GM21723 (cell line): ENCODE data around the gene RIMS4.

Experiments
- ATAC-seq: cut with Tn5 transposase; IDR thresholded peaks from one replicate; pipeline ENCODE4 v1.9.1; 2021; ENCODE audit warnings: mild to moderate bottlenecking, moderate library complexity; ENCODE audit not compliant: unreplicated experiment

The RIMS4 gene

DNA sequence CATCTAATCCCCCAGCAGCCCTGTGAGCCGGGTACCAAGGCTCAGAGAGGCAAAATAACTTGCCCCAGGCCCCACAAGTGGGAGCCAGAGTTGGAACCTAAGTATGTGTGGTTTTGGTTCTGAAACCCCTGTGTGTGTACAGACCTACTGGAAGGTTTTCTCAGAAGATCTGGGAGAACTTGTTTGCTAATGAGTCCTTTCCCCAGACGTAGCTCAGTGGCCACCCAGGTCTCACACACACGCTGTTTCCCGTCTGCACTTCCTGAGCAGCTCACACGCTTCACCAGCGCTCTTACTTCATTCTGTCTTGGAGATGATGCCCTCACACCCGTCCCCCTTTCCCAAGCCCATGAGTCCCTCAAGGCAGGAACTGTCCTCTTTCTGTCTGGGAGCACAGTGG lies 87.0 kb downstream of the RIMS4 start:
- ATAC-seq: no peak

DNA sequence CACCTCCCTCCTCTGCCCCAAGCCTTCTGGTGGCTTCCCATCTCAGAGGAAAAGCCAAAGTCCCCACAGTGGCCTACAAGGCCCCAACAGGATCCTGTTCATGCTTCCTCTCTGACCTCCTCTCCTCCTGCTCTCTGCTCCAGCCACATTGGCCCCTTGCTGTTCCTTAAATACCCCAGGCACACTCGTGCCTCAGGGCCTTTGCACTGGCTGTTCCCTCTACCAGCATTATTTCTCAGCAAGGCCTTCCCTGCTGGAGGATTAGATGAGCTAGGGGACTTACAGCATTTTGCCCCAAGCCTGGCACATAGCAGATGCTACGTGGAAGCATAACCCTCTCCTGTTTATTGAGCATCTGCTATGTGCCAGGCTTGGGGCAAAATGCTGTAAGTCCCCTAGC lies 87.4 kb downstream of the RIMS4 start:
- ATAC-seq: no peak

DNA sequence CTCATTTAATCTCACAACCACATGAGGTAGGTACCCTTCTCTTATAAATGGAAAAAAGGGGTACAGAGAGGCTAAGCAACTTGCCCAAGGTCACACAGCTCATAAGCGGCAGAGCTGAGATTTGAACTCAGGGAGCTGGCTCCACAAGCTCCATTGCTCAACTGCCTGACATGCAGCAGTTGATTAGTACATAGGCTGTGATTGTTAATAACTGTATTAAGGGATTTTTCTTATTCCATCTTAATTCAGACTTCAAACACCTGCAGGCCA lies 88.6 kb downstream of the RIMS4 start:
- ATAC-seq: no peak

DNA sequence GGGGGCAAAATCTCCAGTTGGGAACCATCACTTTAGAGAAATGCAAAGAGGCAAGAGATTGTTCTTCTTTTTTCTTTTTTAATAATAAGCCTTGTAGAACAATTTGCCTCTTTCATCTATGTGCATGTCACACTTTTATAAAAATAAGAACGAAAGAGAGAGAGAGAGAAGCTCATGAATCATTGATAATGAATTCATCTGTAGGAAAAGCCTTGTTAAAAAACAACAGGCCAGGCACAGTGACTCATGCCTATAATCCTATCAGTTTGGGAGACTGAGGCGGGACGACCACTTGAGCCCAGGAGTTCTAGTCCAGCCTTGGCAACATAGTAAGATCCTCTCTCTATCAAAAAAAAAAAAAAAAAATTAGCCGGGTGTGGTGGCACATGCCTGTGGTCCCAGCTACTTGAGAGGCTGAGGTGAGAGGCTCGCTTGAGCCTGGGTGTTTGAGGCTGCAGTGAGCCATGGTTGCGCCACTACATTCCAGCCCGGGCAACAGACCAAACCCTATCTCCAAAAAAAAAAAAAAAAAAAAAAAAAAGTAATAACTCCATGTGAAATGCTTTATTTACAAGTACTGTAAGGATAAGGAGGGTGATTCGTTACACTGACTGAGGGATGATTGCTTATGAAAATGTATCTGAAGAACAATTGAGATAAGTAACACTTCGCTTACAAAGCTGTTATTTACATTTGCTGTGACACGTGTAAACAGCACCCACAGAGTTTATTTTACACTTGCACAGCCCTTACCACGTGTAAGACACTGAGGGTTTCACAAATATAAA lies 89.2 kb downstream of the RIMS4 start:
- no peak for ATAC-seq

DNA sequence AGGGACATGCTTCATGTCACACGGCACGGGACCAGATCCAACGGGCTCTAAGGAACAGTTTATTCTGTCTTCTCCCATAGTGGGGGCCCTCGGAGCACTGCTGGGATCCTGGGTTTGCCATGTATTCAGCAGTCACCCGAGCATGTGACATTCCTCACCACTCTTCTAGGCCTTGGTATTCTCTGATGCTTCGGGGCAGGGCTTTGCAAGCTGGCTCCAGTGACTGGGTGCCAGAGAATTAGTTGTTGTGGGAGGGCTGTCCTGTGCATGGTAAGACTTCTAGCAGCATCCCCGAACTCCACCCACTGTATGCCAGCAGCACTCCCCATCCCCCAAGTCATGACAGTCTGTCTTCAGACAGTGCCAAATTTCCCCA lies 89.7 kb downstream of the RIMS4 start:
- no peak for ATAC-seq

DNA sequence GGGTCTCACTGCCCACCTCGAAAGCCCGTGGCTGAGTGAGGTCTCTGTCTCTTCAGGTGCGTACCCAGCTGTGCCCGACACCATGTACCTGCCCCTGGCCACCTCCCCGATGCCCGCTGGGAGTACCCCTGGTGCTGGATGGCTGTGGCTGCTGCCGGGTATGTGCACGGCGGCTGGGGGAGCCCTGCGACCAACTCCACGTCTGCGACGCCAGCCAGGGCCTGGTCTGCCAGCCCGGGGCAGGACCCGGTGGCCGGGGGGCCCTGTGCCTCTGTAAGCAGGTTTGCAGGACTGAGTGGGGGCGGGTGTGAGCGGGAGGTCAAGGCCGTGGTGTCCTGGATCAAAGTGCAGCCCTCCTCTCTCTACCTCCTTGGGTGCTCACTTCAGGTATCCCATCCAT lies 90.5 kb downstream of the RIMS4 start:
- ATAC-seq: no peak

DNA sequence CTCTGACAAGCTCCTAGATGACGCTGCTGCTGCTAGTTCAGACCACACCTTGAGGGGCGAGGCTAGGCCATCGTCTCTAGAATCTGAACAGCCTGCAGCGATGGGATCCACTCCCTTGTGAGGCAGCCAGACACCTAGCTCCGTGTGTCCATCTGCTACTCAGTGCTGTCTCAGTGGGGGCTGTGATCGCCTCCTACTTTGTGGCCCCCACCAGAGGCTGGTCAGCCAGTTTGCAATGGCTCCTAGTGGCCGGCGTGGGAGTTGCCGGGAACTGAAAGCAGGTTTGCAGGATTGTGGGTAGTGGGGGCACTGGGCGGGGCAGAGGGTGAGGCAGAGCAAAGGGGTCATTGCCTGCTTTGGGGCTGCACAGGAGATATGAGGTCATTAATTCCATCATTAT lies 92.4 kb downstream of the RIMS4 start:
- no peak for ATAC-seq

DNA sequence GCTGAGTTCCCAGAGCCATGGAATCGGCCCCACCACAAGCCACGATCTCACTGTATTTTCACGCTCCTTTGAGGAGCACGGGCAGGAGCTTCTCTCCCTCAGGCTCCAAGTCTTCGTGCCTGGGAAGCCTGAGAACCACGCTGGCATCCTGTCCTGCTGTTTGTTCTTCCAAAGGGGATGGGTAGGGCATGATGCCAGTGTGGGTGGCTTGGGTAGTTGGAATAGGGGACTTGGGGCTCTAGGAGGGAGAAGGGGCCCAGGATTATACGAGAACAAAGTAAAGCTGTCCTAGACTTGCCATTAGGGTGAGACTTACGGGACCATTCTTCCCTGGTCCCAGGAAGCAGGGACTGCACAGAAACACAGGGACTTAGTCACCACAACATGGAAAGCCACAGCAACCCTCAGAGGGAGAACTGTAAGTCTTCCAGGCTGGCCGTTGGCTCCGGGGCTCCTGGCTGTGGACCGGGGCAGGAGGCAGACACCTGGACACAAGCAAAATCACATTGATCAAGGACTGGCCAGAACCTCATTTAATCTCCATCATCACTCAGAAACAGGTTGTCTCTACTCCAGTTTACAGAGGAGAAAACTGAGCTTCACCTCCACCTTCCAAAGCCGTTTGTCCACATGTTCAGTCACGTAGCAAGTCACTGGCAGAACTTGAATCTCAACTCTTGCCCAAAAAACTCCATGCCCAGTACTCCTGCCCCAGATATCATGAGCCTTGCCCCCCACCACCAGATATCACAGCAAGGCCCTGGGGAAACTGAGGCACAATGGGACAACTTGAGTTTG lies 93.8 kb downstream of the RIMS4 start:
- ATAC-seq: no peak

DNA sequence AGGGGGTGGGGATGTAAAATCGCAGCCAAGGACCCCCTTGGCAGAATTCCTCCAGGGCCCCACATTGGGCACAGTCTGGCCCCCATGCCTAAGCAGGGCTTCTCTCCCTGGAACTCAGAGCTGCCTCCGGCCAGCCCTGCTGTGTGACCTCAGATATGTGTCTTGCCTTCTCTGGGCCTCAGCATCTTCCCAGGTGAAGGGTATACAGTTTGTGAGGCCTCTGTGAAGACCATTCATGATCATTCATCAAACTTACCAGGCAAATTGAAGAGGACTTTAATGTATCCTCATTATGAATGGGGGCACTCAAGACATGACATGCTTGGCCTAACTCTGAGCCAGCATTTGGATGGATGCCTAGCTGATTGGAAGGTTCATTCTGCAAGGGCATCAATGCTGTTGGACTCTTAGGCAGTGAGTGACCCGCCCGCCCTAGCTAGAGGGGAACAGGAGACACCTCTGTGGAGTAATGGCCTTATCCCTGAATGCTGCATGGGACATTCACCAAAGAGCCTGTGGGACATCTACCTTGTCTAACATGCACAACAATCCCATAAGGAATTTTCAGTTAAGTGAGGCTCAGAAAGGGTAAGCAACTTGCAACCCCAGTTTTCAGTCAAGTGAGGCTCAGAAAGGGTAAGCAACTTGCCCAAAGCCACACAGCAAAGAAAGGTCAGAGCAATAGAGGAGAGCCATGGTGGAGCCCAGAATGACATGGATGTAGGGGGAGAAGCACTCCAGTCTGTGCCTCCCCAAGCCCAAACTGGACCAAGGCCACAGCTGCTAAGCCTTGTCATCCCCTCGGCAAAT lies 94.6 kb downstream of the RIMS4 start:
- ATAC-seq: no peak

DNA sequence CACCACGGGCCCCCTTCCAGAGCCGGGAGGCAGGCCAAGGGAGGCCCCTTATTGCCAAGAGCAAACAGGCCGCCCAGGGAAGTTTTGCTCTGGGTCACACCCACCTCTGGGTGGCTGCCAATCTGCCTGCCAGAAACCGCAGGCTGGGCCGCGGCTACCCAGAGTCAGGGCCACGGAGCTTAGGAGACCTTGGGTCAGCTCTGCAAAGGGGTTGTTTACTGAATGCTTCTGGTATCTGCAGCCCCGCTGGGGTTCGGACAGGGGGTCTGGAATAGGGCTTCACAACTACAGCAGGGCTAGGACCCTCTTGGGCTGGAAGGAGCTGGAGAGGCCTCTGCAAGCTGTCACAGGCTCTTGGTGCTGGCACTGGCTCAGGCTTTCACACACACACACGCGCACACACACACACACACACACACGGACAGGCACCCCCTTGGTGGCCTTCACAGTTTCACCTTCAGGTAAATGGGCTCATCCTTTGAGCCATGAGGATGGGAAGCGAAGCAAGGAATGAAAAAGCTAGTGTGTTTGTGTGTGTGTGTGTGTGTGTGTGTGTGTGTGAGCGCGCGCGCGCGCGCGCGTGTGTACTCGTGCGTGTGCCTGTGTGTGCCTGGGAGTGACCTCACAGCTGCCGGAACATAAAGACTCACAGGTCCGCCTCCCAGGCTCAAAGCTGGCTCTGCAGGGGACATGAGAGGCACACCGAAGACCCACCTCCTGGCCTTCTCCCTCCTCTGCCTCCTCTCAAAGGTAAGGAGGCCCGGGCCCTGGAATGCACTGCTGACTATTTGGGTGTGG lies 95.4 kb downstream of the RIMS4 start, which contains the start of gene CCN5:
TSS of gene CCN5 (plus strand) at position 669 of the 798 bp plus-strand sequence. CDS start at position 691, 22 bp downstream.
- no peak for ATAC-seq

DNA sequence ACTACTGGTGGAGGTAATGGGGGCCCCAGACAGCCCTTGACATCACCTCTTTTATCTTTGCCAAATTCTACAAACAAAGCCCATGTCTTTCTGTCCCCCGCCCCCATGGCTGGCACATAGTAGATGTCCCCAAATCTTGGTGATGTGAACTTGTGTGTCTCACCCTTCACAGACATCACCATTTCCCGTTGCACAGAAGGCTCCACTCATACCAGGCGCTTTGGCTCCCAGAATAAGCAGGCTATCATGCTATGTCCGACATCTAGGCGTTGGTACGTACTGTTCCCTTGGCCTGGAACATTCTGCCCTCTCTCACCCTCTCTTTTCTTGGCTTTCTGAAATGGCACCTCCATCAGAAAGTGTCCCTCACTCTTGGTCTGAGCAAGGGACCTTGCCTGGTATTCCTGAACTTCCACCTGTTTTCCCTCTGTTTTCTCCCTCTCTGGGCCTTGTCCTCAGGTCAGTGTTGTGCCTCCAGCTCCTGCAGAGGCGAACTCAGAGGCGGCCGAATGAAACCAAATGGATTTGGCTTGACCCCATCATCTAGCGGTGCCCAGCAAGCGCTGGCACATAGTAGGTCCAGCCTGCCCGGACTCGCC lies 96.1 kb downstream of the RIMS4 start:
- ATAC-seq: no peak

DNA sequence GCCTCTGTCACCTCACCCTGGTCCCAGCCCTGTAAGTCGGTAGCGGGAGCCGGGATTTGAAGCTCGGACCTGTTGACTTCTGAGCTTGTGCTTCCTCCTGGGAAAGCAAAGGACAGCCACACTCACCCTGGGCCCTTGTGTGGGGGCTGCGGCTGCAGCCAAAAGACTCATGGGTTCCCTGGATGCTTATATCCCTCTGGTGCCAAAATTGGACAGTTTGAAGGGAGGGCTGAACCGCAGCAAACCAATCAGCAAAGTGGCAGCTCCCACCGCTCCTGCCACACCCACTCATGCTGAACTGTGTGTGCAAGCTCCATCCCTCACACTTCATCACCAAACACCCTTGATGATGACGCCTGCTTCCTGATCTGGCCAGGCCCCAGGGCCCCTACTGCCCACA lies 99.1 kb downstream of the RIMS4 start:
- no peak for ATAC-seq

DNA sequence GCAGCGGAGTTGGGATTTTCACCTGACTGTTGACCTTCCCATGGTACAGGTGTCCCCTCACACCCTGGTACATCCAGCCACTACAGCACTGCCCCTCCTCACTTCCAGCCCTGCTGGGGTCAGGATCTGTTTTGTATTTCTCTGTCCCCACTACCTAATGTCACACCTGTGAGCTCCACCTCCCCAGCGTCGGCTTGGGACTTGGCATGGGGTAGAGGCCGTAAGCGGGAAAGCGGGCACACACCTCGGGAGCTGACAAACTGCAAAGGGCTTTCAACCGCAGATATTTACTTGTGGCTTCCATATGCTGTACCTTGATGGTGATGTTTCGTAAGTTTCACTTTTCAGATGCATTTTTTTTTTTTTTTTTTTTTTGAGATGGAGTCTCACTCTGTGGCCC lies 100.5 kb downstream of the RIMS4 start:
- no peak for ATAC-seq

DNA sequence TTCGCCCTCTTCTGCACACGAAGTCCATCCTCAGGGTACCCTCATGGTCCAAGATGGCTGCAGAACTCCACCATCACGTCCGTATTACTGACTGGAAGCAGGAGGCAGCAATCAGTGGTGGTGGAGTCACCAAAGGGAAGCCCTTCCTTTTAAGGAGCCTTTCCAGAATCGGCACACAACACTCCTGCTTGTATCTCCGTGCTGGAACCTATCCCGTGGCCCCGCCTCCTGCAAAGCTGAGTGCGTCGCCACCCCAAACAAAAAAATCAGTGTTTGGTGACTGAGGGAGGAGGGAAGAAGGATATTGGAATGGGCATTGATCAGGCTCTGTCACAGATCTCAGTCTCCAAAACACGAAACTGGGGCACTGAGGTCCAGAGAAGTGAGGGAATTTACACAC lies 101.0 kb downstream of the RIMS4 start:
- no peak for ATAC-seq

DNA sequence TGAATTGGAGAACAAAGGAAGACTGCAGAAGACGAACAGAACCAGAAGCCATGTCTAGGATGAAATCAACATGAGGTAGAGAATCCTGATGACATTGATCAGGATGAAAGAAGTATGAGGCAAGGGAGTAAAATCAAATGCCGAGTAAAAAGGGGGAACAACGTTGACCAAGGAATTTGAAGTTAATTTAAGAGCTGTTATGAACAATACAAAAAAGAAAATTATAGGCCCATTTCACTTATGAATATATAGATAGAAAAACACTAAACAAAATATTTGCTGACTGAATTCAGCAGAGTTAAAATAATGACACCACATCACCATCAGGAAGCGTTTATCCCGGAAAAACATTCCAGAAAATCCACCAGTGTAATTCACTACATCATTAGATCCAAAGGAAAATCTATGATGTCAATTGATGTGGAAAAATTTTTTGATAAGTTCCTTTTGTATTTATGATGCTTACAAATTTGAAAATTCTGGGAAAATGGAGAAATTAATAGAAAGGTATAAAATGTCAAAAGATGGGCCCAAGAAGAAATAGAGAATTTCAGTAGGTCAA lies 103.2 kb downstream of the RIMS4 start:
- ATAC-seq: no peak

DNA sequence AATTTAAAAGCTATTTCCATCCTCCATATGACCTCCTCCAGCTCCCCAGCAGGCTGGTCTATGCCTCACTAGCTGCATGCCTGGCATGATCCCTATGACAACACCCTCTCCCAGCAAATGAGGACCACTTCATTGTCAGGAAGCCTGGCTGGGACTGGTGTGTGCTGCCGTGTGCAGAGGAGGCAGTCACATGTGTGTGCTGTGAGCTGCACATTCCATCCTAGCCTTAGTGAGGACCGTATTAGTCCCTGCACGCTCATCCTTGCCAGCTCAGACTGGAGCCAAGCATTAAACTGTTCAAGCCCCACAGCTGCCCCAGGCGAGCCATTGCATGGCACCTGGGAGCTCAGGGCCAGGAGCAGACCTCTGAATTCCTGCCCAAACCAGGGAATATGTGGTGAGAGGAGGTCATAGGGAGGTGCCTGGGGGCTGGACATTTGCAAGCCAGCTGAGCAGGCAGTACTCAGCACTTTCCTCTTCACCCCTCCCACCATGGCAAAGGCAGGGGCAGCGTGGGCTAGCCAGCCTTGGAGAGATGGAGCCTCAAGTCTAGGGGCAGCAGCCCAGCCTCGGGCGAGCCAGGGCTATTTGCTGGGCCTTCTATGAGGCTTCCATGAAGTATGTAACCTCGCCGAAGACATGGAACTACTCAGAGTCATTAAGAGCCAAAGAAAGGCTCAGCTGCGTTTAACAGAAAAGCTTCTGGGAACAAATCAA lies 103.9 kb downstream of the RIMS4 start:
- ATAC-seq: no peak

DNA sequence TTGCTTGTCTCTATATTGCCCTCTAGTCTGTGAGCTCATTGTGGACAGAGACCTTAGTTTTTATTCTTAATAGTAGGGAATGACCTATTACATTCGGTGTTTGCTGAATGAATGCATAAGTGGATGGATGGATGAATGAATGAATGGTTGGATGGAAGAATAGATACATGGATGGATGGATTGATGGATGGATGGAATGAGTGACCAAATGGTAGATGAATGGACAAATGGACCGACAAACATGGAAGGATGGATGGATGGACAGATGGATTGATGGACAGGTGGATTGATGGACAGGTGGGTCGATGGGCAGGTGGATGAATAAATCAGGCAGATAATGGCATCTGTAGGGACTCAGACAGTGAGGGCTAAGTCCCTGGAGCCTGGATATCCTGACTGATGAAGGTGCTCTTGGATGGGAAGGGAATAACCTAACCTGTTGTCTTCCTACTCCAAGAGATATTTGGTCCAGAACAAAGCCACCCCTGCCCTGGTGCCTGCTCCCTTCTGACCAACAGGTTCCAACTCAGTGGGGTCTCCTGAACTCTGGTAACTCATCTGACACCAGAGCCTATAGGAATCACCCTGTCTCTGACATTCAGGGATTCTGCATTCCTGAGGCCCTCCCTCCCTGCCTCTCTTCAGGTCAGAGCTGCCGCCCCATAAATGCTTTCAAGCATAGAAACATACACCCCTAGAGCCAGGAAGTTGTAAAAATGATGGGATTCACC lies 104.8 kb downstream of the RIMS4 start:
- no peak for ATAC-seq

DNA sequence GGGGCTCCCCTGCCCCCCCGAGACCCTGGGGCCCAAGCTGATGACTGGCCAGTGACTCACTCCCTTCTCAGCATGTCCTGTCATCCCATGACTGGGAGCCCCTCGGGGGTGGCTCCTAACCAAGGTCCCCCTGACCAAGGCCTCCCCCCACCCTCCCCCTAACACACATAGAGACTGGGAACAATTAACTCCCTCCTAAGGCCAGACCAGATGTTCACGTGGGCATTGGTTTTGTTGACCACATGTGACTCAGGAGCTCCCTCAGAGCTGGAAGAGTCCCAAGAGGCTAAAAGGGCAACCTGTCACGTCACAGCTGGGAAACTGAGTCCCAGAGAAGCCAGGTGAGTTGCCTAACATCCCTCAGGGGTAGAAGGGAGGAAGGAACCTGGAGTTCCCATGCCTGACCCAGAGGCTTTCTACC lies 105.8 kb downstream of the RIMS4 start:
- ATAC-seq: no peak

DNA sequence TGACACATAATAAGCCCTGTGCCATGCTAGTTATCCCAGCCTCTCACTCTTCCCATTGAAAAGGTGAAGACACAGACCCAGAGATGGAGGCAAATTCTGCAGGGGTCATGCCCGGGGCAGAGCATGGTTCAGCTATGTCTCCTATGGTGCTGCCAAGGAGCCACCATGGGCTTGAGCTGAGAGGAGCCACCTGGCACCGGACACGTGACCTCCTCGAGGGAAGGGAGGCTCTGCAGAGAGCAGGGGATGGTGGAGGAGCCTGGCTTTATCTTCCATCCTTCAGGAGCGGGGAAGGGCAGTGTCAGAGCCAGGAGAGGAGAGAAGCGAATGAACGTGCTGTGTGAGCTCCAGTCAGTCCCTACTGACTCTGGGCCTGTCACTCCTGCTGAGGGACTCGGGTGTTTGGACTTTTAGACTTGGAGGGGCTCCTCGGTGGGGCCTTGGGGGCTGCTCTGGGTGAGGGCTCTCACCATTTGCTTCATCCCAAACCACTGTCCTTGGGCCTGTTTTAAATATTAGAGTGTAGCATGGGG lies 106.3 kb downstream of the RIMS4 start:
- ATAC-seq: no peak
